ENCODE measurements around the gene CNTNAP2.

CNTNAP2 gene

DNA sequence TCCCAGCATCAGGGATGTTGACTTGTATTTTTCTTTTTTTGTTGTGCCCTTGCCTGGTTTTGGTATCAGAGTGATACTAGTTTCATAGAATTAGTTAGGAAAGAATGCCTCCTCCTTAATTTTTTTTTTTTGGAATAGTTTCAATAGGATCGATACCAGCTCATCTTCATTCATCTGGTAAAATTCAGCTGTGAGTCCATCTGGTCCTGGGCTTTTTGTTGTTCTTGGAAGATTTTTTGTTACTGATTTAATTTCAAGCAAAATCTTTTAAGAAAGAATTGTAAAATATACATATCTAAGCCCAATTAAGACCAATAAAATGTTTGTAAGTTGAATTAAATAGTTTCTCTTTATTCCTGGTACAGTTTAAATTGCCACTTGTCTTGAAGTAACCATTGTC is 1159.5 kb downstream of the CNTNAP2 start:
- no peak overlapping the region for H3K9ac ChIP-seq (ENCODE audit: low read depth in 1 of 2, low read length in 2 of 2)
- no peaks in the 10 kb centered on the region for H3K9me3 ChIP-seq (ENCODE audit: control insufficient read depth in 2 of 2, low read length in 2 of 2)
- H3K27me3 ChIP-seq (ENCODE audit: control insufficient read depth in 2 of 2, insufficient read depth in 2 of 2, low read length in 2 of 2), result no peaks in the 10 kb centered on the region
- no peaks in the 10 kb centered on the region for H3K4me1 ChIP-seq (ENCODE audit: control insufficient read depth in 2 of 2, insufficient read depth in 2 of 2, low read length in 2 of 2)
- no peak overlapping the region for H3K27ac ChIP-seq (ENCODE audit: low read depth in 2 of 2, low read length in 2 of 2)
- no peaks in the 10 kb centered on the region for H3K36me3 ChIP-seq (ENCODE audit: control insufficient read depth in 2 of 2, insufficient read depth in 2 of 2, low read length in 2 of 2)
- no peak overlapping the region for H3K4me3 ChIP-seq (ENCODE audit: low read length in 2 of 2)

DNA sequence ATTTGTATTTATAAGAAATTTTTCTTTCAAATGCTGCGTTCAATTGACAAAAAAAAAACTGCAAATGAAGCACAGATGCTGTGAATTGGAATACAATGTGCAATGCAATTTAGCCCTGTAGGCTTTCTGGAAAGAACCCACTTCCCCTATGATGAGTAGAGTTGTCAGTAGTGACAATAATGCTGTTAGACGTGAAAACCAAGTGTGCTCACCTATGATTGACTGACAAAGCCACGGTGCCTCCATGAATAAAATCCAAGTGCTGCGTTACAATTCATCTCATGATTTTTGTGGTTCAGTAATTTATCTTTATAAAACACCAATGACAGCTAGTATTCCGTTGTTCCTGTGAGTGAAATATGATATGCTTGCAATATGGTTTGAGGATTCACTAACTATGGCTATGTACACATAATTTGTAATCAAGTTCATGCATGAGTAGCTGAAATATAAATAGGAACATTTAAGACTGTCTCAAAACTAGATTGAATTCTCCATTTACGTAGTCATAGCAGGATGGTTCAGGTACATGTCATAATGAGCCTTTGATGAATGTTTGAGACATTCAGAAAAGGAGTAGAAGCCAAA is 1160.3 kb downstream of the CNTNAP2 start:
- Histone ChIP-seq H3K27me3 (ENCODE audit: control insufficient read depth in 2 of 2, insufficient read depth in 2 of 2, low read length in 2 of 2) (no peaks in the 10 kb centered on the region), H3K4me3 (ENCODE audit: low read length in 2 of 2) (no peak overlapping the region), H3K9me3 (ENCODE audit: control insufficient read depth in 2 of 2, low read length in 2 of 2) (no peaks in the 10 kb centered on the region), H3K36me3 (ENCODE audit: control insufficient read depth in 2 of 2, insufficient read depth in 2 of 2, low read length in 2 of 2) (no peaks in the 10 kb centered on the region), H3K9ac (ENCODE audit: low read depth in 1 of 2, low read length in 2 of 2) (no peak overlapping the region), H3K27ac (ENCODE audit: low read depth in 2 of 2, low read length in 2 of 2) (no peak overlapping the region), H3K4me1 (ENCODE audit: control insufficient read depth in 2 of 2, insufficient read depth in 2 of 2, low read length in 2 of 2) (no peaks in the 10 kb centered on the region)

DNA sequence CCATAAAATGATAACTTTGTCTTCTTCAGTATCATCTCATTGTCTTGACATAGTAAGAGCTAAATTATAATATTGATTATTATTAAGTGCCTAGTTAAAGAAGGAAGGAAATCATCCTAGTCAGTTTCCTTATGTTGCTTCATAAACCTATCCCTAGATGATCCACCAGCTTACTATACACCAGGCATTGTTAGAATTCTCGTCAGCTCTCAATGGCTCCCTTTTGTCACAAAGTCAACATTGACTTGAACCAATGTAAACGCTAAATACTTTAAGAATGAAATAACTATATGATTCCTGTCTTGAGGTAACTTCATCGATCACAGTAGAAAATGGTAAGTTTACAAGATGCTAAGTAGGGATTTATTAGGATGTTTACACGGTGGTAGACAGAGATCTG is 1162.9 kb downstream of the CNTNAP2 start:
- no peaks in the 10 kb centered on the region for H3K27me3 ChIP-seq (ENCODE audit: control insufficient read depth in 2 of 2, insufficient read depth in 2 of 2, low read length in 2 of 2)
- H3K4me1 ChIP-seq (ENCODE audit: control insufficient read depth in 2 of 2, insufficient read depth in 2 of 2, low read length in 2 of 2), result no peaks in the 10 kb centered on the region
- no peaks in the 10 kb centered on the region for H3K36me3 ChIP-seq (ENCODE audit: control insufficient read depth in 2 of 2, insufficient read depth in 2 of 2, low read length in 2 of 2)
- H3K4me3 ChIP-seq (ENCODE audit: low read length in 2 of 2), result no peak overlapping the region
- H3K9me3 ChIP-seq (ENCODE audit: control insufficient read depth in 2 of 2, low read length in 2 of 2), result no peaks in the 10 kb centered on the region
- no peak overlapping the region for H3K27ac ChIP-seq (ENCODE audit: low read depth in 2 of 2, low read length in 2 of 2)
- H3K9ac ChIP-seq (ENCODE audit: low read depth in 1 of 2, low read length in 2 of 2), result no peak overlapping the region

DNA sequence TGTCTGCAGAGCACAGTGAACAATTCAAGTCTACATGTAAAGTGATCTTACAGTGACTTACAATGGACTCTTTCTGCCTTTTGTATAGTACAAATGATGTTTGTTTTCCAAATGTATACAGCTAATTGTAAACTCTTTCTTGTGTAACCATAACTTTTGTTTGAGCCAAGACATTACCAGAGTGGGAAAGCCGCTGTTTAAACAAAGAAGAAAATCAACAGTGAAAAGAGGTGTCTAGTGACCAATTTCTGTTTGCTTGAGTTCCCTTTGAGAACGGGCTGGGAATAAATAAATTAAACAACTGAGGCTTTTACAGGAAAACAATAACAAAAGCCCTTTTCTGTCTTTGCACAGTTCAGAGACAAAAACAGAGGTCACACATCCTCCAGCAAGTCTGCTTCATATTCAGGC is 1163.4 kb downstream of the CNTNAP2 start:
- Histone ChIP-seq H3K9ac (ENCODE audit: low read depth in 1 of 2, low read length in 2 of 2) (no peak overlapping the region), H3K4me3 (ENCODE audit: low read length in 2 of 2) (no peak overlapping the region)

DNA sequence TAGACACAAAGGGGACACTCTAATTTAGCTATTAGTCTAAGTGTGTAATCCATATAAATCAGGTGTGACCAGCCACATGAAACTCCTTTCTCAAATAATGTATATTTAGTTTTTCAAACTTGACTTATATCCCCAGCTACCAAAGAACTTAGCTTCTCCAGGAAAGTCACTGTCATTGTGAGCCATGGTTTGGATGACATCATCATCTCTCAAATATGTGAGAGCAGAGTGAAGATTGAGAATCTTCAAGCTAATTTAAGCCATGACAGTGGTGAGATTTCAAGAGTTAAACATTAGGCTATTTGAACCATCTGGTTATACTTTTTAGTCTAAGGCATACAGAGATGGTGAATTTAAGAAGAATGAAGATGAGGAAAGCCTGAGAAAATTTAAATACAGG is 1165.6 kb downstream of the CNTNAP2 start:
- Histone ChIP-seq H3K4me3 (ENCODE audit: low read length in 2 of 2) (no peak overlapping the region), H3K4me1 (ENCODE audit: control insufficient read depth in 2 of 2, insufficient read depth in 2 of 2, low read length in 2 of 2) (no peaks in the 10 kb centered on the region), H3K9ac (ENCODE audit: low read depth in 1 of 2, low read length in 2 of 2) (no peak overlapping the region), H3K27ac (ENCODE audit: low read depth in 2 of 2, low read length in 2 of 2) (no peak overlapping the region), H3K36me3 (ENCODE audit: control insufficient read depth in 2 of 2, insufficient read depth in 2 of 2, low read length in 2 of 2) (no peaks in the 10 kb centered on the region), H3K27me3 (ENCODE audit: control insufficient read depth in 2 of 2, insufficient read depth in 2 of 2, low read length in 2 of 2) (no peaks in the 10 kb centered on the region), H3K9me3 (ENCODE audit: control insufficient read depth in 2 of 2, low read length in 2 of 2) (no peaks in the 10 kb centered on the region)

More for the DNA sequence above, 1163.4 kb downstream of the CNTNAP2 start:
- H3K36me3 ChIP-seq (ENCODE audit: control insufficient read depth in 2 of 2, insufficient read depth in 2 of 2, low read length in 2 of 2), result no peaks in the 10 kb centered on the region
- H3K4me1 ChIP-seq (ENCODE audit: control insufficient read depth in 2 of 2, insufficient read depth in 2 of 2, low read length in 2 of 2), result no peaks in the 10 kb centered on the region
- no peak overlapping the region for H3K27ac ChIP-seq (ENCODE audit: low read depth in 2 of 2, low read length in 2 of 2)
- H3K9me3 ChIP-seq (ENCODE audit: control insufficient read depth in 2 of 2, low read length in 2 of 2), result no peaks in the 10 kb centered on the region
- no peaks in the 10 kb centered on the region for H3K27me3 ChIP-seq (ENCODE audit: control insufficient read depth in 2 of 2, insufficient read depth in 2 of 2, low read length in 2 of 2)

DNA sequence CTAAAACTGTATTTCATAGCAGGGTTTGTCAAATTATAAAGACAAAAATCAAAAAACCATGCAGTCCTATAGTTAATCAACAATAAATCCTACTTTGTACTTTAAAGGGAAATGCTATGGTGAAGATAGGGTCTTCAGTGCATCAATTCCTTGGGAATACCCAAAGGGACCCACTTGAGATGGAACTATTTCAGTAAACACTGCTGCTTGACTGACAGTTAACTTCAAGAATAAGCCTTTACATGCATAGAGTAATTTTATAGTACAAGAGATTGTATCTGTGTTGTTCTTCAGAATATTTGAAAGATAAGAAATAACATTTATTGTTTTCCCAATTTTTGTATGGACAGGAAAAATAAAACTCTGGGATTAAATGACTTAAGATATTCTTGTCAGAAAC is 1179.6 kb downstream of the CNTNAP2 start:
- no peaks in the 10 kb centered on the region for H3K36me3 ChIP-seq (ENCODE audit: control insufficient read depth in 2 of 2, insufficient read depth in 2 of 2, low read length in 2 of 2)
- H3K27ac ChIP-seq (ENCODE audit: low read depth in 2 of 2, low read length in 2 of 2), result no peak overlapping the region
- H3K9ac ChIP-seq (ENCODE audit: low read depth in 1 of 2, low read length in 2 of 2), result no peak overlapping the region
- no peaks in the 10 kb centered on the region for H3K9me3 ChIP-seq (ENCODE audit: control insufficient read depth in 2 of 2, low read length in 2 of 2)
- H3K27me3 ChIP-seq (ENCODE audit: control insufficient read depth in 2 of 2, insufficient read depth in 2 of 2, low read length in 2 of 2), result no peaks in the 10 kb centered on the region
- H3K4me3 ChIP-seq (ENCODE audit: low read length in 2 of 2), result no peak overlapping the region
- H3K4me1 ChIP-seq (ENCODE audit: control insufficient read depth in 2 of 2, insufficient read depth in 2 of 2, low read length in 2 of 2), result no peaks in the 10 kb centered on the region

DNA sequence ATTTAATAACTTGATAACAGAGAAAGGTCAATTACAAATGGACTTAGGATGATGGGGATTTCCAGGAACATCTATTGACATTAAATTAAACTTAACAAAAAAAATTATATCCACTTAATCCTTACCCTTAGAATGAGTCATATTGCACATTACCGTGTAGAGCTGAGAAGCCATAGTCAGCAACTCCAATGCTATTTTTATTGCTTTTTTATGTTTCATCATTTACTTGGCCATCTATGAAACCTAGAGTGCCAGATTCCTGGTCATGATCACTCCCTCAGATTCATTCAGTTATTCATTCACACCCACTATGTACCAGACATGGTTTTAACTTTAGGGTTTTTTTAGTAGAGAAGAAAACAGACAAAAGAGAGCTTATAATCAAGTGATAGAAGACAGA is 1180.4 kb downstream of the CNTNAP2 start:
- Histone ChIP-seq H3K4me3 (ENCODE audit: low read length in 2 of 2) (no peak overlapping the region), H3K27me3 (ENCODE audit: control insufficient read depth in 2 of 2, insufficient read depth in 2 of 2, low read length in 2 of 2) (no peaks in the 10 kb centered on the region), H3K9ac (ENCODE audit: low read depth in 1 of 2, low read length in 2 of 2) (no peak overlapping the region), H3K9me3 (ENCODE audit: control insufficient read depth in 2 of 2, low read length in 2 of 2) (no peaks in the 10 kb centered on the region), H3K36me3 (ENCODE audit: control insufficient read depth in 2 of 2, insufficient read depth in 2 of 2, low read length in 2 of 2) (no peaks in the 10 kb centered on the region), H3K4me1 (ENCODE audit: control insufficient read depth in 2 of 2, insufficient read depth in 2 of 2, low read length in 2 of 2) (no peaks in the 10 kb centered on the region), H3K27ac (ENCODE audit: low read depth in 2 of 2, low read length in 2 of 2) (no peak overlapping the region)

DNA sequence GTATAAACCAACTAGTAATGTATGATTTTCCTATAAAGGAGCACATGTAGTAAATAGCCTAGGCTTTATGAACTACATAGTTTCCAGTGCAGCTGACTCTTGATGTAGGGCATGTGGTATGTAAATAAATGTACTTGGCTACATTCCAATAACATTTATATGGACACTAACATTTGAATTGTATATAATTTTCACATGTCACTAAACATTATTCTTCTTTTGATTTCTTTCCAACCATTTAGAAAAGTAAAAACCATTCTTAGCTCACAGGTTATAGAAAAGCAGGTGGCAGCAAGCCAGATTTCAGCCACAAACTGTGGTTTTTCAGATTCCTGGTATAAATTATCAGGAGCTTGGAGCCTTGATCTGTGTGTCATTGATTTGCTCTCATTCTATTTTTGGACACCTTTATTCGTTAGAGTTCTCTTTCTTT is 1182.0 kb downstream of the CNTNAP2 start:
- Histone ChIP-seq H3K9me3 (ENCODE audit: control insufficient read depth in 2 of 2, low read length in 2 of 2) (no peaks in the 10 kb centered on the region), H3K4me3 (ENCODE audit: low read length in 2 of 2) (no peak overlapping the region), H3K9ac (ENCODE audit: low read depth in 1 of 2, low read length in 2 of 2) (no peak overlapping the region), H3K27me3 (ENCODE audit: control insufficient read depth in 2 of 2, insufficient read depth in 2 of 2, low read length in 2 of 2) (no peaks in the 10 kb centered on the region), H3K36me3 (ENCODE audit: control insufficient read depth in 2 of 2, insufficient read depth in 2 of 2, low read length in 2 of 2) (no peaks in the 10 kb centered on the region), H3K27ac (ENCODE audit: low read depth in 2 of 2, low read length in 2 of 2) (no peak overlapping the region), H3K4me1 (ENCODE audit: control insufficient read depth in 2 of 2, insufficient read depth in 2 of 2, low read length in 2 of 2) (no peaks in the 10 kb centered on the region)

DNA sequence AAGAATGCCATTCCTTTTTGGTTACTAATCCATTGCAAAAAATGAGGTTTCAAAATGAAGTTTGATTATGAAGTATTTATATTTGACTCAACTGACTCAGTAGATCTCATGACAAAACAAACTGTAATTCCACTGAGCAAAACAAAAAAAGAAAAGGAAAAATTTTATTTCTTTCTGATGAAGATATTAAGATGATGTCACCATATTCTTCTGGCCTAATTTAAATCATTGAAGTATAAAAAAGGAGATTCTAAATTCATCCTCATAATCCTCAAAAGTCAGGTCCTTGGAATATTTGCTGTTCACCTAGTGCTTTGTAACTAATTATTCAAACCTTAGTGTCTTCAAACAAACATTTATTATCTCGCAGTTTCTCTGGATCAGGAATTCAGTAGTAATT is 1183.7 kb downstream of the CNTNAP2 start:
- Histone ChIP-seq H3K4me3 (ENCODE audit: low read length in 2 of 2) (no peak overlapping the region), H3K36me3 (ENCODE audit: control insufficient read depth in 2 of 2, insufficient read depth in 2 of 2, low read length in 2 of 2) (no peaks in the 10 kb centered on the region), H3K27me3 (ENCODE audit: control insufficient read depth in 2 of 2, insufficient read depth in 2 of 2, low read length in 2 of 2) (no peaks in the 10 kb centered on the region), H3K9me3 (ENCODE audit: control insufficient read depth in 2 of 2, low read length in 2 of 2) (peaks cover 0 to 2% of the 10 kb centered on the region in 2 donors), H3K9ac (ENCODE audit: low read depth in 1 of 2, low read length in 2 of 2) (no peak overlapping the region), H3K4me1 (ENCODE audit: control insufficient read depth in 2 of 2, insufficient read depth in 2 of 2, low read length in 2 of 2) (no peaks in the 10 kb centered on the region), H3K27ac (ENCODE audit: low read depth in 2 of 2, low read length in 2 of 2) (no peak overlapping the region)

DNA sequence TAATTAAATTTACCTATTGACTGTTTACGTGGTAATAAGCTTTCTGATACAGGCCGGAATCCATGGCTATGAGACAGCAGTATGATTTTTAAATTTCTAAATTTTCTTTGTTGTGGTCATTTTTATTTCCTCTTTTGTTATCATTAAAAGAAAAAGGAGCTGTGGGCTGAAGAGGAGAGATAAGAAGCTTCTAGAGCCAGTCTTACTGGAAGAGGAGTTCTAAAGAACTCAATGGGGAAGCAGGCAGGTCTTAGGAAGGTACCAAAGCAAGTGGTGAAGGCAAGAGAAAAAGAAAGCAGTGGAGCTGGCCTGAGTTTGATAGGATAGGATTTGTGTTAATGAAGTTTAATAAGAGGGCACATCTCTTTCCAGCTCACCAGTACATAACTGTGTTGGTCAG is 1187.8 kb downstream of the CNTNAP2 start:
- Histone ChIP-seq H3K4me3 (ENCODE audit: low read length in 2 of 2) (no peak overlapping the region), H3K4me1 (ENCODE audit: control insufficient read depth in 2 of 2, insufficient read depth in 2 of 2, low read length in 2 of 2) (no peaks in the 10 kb centered on the region), H3K9ac (ENCODE audit: low read depth in 1 of 2, low read length in 2 of 2) (no peak overlapping the region), H3K36me3 (ENCODE audit: control insufficient read depth in 2 of 2, insufficient read depth in 2 of 2, low read length in 2 of 2) (no peaks in the 10 kb centered on the region), H3K27ac (ENCODE audit: low read depth in 2 of 2, low read length in 2 of 2) (no peak overlapping the region), H3K9me3 (ENCODE audit: control insufficient read depth in 2 of 2, low read length in 2 of 2) (peaks cover 0 to 2% of the 10 kb centered on the region in 2 donors), H3K27me3 (ENCODE audit: control insufficient read depth in 2 of 2, insufficient read depth in 2 of 2, low read length in 2 of 2) (no peaks in the 10 kb centered on the region)

DNA sequence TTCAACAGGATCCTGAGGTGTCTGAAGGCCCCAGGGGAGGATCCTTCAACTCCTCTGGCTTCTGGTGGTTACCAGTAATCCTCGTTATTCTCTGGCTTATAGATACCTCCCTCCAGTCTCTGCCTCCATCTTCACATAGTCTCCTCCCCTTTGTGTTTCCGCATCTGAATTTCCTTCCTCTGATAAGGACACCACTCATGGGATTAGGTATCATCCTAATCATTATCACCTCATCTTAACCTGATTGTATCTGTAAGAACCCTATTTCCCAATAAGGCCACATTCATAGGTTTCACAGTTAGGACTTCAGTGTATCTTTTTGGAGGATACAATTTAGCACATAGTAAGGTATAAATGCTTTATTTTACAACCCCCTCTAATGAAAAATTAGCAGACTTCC is 1189.2 kb downstream of the CNTNAP2 start:
- Histone ChIP-seq H3K27ac (ENCODE audit: low read depth in 2 of 2, low read length in 2 of 2) (no peak overlapping the region), H3K4me1 (ENCODE audit: control insufficient read depth in 2 of 2, insufficient read depth in 2 of 2, low read length in 2 of 2) (no peaks in the 10 kb centered on the region), H3K36me3 (ENCODE audit: control insufficient read depth in 2 of 2, insufficient read depth in 2 of 2, low read length in 2 of 2) (no peaks in the 10 kb centered on the region), H3K4me3 (ENCODE audit: low read length in 2 of 2) (no peak overlapping the region), H3K9me3 (ENCODE audit: control insufficient read depth in 2 of 2, low read length in 2 of 2) (peaks cover 0 to 2% of the 10 kb centered on the region in 2 donors), H3K9ac (ENCODE audit: low read depth in 1 of 2, low read length in 2 of 2) (no peak overlapping the region), H3K27me3 (ENCODE audit: control insufficient read depth in 2 of 2, insufficient read depth in 2 of 2, low read length in 2 of 2) (no peaks in the 10 kb centered on the region)
